Loucy (cell line): Measurements from ENCODE around the gene CDK5.

Source experiments
- H2AFZ ChIP-seq: fragments of 200-600 bp; sonication (generic); 2 replicates; pipeline ENCODE4 v1.6.0; 2016; ENCODE audit warnings: antibody characterized with exemption, mild to moderate bottlenecking, low read length, moderate library complexity
- H3F3A ChIP-seq: fragments of 200-600 bp; 2 replicates; pipeline ENCODE4 v1.6.0; 2016; ENCODE audit warnings: antibody characterized with exemption, low read depth, mild to moderate bottlenecking
- H3K27me3 ChIP-seq: fragments of 200-600 bp; sonication (generic); 2 replicates; pipeline ENCODE4 v1.6.1; 2014; ENCODE audit warnings: low read length, mild to moderate bottlenecking; ENCODE audit not compliant: insufficient read depth, poor library complexity, severe bottlenecking
- H3K36me3 ChIP-seq: fragments of 200-600 bp; sonication (generic); 2 replicates; pipeline ENCODE4 v1.6.1; 2016; ENCODE audit warnings: low read length; ENCODE audit not compliant: insufficient read depth
- H3K4me1 ChIP-seq: fragments of 200-600 bp; sonication (generic); 2 replicates; pipeline ENCODE4 v1.5.1; 2014; ENCODE audit warnings: low read length, mild to moderate bottlenecking; ENCODE audit not compliant: insufficient read depth, poor library complexity, severe bottlenecking
- H3K4me2 ChIP-seq: fragments of 200-600 bp; sonication (generic); 2 replicates; pipeline ENCODE4 v1.6.0; 2014; ENCODE audit warnings: antibody characterized with exemption, low read length, low read depth, mild to moderate bottlenecking; ENCODE audit not compliant: poor library complexity, severe bottlenecking
- H3K4me3 ChIP-seq: fragments of 200-600 bp; sonication (generic); 2 replicates; pipeline ENCODE4 v1.5.1; 2014; ENCODE audit warnings: low read length, mild to moderate bottlenecking, mixed read lengths; ENCODE audit not compliant: poor library complexity, severe bottlenecking
- H3K79me2 ChIP-seq: fragments of 200-600 bp; sonication (generic); 2 replicates; pipeline ENCODE4 v1.6.1; 2014; ENCODE audit warnings: low read length; ENCODE audit not compliant: insufficient read depth
- H3K9ac ChIP-seq: fragments of 200-600 bp; sonication (generic); 2 replicates; pipeline ENCODE4 v1.6.0; 2014; ENCODE audit warnings: mild to moderate bottlenecking, low read depth, low read length, moderate library complexity; ENCODE audit not compliant: poor library complexity, severe bottlenecking
- H3K9me2 ChIP-seq: fragments of 200-600 bp; sonication (generic); replicated peaks from 2 replicates; pipeline ENCODE4 v1.6.1; 2016; ENCODE audit warnings: low read depth, low read length, mixed read lengths
- H3K9me3 ChIP-seq: fragments of 200-600 bp; sonication (generic); 2 replicates; pipeline ENCODE4 v1.6.1; 2014; ENCODE audit warnings: mild to moderate bottlenecking, antibody characterized with exemption, low read length, low read depth; ENCODE audit not compliant: insufficient read depth
- H4K20me1 ChIP-seq: fragments of 200-600 bp; sonication (generic); 2 replicates; pipeline ENCODE4 v1.6.0; 2014; ENCODE audit warnings: antibody characterized with exemption, low read length, mild to moderate bottlenecking; ENCODE audit not compliant: insufficient read depth, poor library complexity, severe bottlenecking
- EZH2phosphoT487 ChIP-seq: fragments of 200-600 bp; IDR thresholded peaks from 2 replicates; pipeline ENCODE4 v1.6.1; 2018; ENCODE audit warnings: antibody characterized with exemption, mild to moderate bottlenecking, moderate library complexity, borderline replicate concordance
- TF ChIP-seq, protein P1 (sequence below): fragments of 200-600 bp; sonication (generic); conservative IDR thresholded peaks from 2 replicates; pipeline ENCODE4 v1.5.1; 2014; ENCODE audit warnings: mild to moderate bottlenecking, antibody characterized with exemption, low read length

The CDK5 gene

DNA sequence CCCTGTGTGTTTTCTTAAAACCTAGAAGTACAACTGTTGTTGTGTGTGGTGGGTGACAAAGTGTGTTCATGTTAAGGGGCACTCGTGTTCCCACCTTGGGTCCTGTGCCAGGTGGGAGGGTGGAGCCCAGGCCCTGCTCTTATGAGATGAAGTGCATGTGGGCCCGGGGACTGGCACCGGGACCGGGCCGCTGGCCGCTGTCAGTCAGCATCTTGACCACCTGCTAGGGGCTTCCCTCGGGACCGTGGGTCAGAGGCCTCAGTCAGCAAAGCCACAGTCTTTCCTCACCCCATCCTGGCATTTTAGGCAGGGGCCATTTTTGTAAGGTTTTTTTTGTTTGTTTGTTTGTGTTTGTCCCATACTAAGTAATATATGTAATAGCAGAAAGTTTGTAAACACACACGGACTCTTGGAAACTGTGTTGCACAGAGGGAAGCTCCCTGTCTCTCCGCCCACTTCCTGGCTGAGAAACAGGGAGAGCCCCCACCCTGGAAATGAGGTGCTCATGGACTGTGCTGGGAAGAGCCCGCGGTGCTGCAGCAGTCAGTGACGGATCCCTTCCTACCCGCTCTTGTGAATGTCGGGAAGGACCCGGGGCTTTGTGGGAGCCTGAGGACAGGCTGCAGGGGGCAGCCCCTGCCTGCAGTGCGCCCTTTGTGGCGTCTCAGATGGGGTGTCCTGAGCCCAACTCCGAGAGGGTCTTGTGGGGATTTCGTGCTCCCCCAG, 42.0 kb upstream of the CDK5 start:
- Histone ChIP-seq H3K9me3 (no peaks in the 10 kb centered on the region), H3K27me3 (no peaks in the 10 kb centered on the region), H3F3A (no peaks in the 10 kb centered on the region), H3K4me1 (no peaks in the 10 kb centered on the region), H3K79me2 (peaks cover 41% of the 10 kb centered on the region; the same call in 1 of the 2 replicates), H4K20me1 (peaks cover 15% of the 10 kb centered on the region), H2AFZ (no peak overlapping the region), H3K36me3 (peaks cover 3% of the 10 kb centered on the region; the same call in 1 of the 2 replicates), H3K4me3 (no peak overlapping the region), H3K9ac (no peak overlapping the region), H3K9me2 (no peaks in the 10 kb centered on the region), H3K4me2 (no peak overlapping the region)
- TF ChIP-seq, protein P1, sequence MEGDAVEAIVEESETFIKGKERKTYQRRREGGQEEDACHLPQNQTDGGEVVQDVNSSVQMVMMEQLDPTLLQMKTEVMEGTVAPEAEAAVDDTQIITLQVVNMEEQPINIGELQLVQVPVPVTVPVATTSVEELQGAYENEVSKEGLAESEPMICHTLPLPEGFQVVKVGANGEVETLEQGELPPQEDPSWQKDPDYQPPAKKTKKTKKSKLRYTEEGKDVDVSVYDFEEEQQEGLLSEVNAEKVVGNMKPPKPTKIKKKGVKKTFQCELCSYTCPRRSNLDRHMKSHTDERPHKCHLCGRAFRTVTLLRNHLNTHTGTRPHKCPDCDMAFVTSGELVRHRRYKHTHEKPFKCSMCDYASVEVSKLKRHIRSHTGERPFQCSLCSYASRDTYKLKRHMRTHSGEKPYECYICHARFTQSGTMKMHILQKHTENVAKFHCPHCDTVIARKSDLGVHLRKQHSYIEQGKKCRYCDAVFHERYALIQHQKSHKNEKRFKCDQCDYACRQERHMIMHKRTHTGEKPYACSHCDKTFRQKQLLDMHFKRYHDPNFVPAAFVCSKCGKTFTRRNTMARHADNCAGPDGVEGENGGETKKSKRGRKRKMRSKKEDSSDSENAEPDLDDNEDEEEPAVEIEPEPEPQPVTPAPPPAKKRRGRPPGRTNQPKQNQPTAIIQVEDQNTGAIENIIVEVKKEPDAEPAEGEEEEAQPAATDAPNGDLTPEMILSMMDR, result no peak
- no peak for TF ChIP-seq EZH2phosphoT487

GRCh38 chr7:151095828-151096475, 38.3 kb upstream of the CDK5 start:
- TF ChIP-seq EZH2phosphoT487, result no peak
- TF ChIP-seq, protein P1, result no peak
- no peaks in the 10 kb centered on the region for H3K9me2 ChIP-seq
- peaks cover 41% of the 10 kb centered on the region for H4K20me1 ChIP-seq
- no peaks in the 10 kb centered on the region for H3F3A ChIP-seq
- peaks cover 69% of the 10 kb centered on the region; the same call in 1 of the 2 replicates for H3K79me2 ChIP-seq
- H3K4me2 ChIP-seq, result no peak overlapping the region
- H2AFZ ChIP-seq, result no peak overlapping the region
- no peaks in the 10 kb centered on the region for H3K4me1 ChIP-seq
- H3K9ac ChIP-seq, result no peak overlapping the region
- no peaks in the 10 kb centered on the region for H3K27me3 ChIP-seq
- no peaks in the 10 kb centered on the region for H3K36me3 ChIP-seq
- H3K4me3 ChIP-seq, result no peak overlapping the region
- H3K9me3 ChIP-seq, result no peaks in the 10 kb centered on the region

DNA sequence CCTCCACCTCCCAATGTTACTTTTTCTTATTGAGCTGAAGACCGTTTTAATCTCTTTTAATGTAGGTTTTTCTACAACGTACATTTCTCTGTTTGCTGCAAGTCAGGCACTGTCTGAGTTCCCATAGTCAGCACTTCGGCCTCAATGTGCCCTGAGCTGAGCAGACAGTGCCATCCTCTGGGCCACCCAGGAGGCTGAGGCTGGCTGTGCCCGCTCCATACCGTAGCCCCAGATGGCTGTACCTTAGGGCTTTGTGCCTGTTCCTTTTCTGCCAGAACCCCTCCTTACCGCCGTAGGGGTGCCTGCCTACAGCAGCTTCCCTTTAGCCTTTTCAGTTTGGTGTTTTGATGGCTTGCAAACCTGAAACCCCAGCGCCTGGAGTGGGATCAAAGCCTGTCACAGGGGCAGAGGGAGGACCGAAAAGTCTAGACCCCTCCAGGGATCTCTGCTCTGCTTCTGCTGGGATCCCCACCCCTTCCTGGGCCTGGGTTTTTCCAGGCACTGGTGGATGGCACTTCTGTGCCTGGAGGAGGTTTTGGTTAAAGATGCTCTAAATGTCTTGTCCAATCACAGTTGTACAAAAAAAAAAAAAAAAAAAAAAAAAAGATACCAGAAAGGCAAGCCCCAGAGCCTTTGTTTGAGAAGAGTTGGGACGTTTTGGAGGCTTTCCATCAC, 37.6 kb upstream of the CDK5 start:
- H2AFZ ChIP-seq, result no peak overlapping the region
- no peaks in the 10 kb centered on the region for H3F3A ChIP-seq
- peaks cover 70% of the 10 kb centered on the region; the same call in 1 of the 2 replicates for H3K79me2 ChIP-seq
- peaks cover 42% of the 10 kb centered on the region for H4K20me1 ChIP-seq
- H3K4me3 ChIP-seq, result no peak overlapping the region
- H3K9me2 ChIP-seq, result no peaks in the 10 kb centered on the region
- H3K9me3 ChIP-seq, result no peaks in the 10 kb centered on the region
- H3K36me3 ChIP-seq, result no peaks in the 10 kb centered on the region
- no peaks in the 10 kb centered on the region for H3K4me1 ChIP-seq
- H3K9ac ChIP-seq, result no peak overlapping the region
- no peaks in the 10 kb centered on the region for H3K27me3 ChIP-seq
- H3K4me2 ChIP-seq, result no peak overlapping the region
- TF ChIP-seq, protein P1, result peak; percentile 12; the same call in 1 of the 2 replicates
- TF ChIP-seq EZH2phosphoT487, result no peak
